Measurements from ENCODE around the gene RAB11FIP4. TPM values are rescaled to one million over a fixed set of nuclear protein-coding genes. Genes with fewer than 3 reads are reported as not detected.
A peak's percentile ranks its signal among the peaks of the same experiment; 100 is the strongest.

RAB11FIP4 gene
- total and polyA plus RNA-seq, 2 donors (not counting 3 experiments of a cell fraction or from before 2014, with no cell fraction given) = 0.08 to 0.38 TPM

- H3K27me3 ChIP-seq (ENCODE audit: control insufficient read depth in 2 of 2, insufficient read depth in 2 of 2, low read length in 2 of 2) = peaks cover 16 to 22% of the 10 kb centered on the region in 2 experiments
- no peaks in the 10 kb centered on the region for H4K20me1 ChIP-seq (replicated peaks; ENCODE audit: control insufficient read depth, extremely low read depth, insufficient read depth, low read length)
- CTCF ChIA-PET = interaction anchor here (1.3 kb wide), 1 partner anchor 127 kb away, joined by 3 read pairs; no protein-coding TSS in a partner anchor
- no peaks in the 10 kb centered on the region for H3K4me1 ChIP-seq (ENCODE audit: control insufficient read depth, extremely low read depth, insufficient read depth, low read length)
- H3K9me1 ChIP-seq (replicated peaks; ENCODE audit: control insufficient read depth, extremely low read depth, insufficient read depth, low read length) = no peaks in the 10 kb centered on the region
- no peak overlapping the region for H2AFZ ChIP-seq (ENCODE audit: low read depth, low read length)
- TF ChIP-seq EZH2 (IDR thresholded peaks at IDR 0.05; ENCODE audit: borderline replicate concordance, low read depth, low read length, severe bottlenecking) = peak; percentile 57
- TF ChIP-seq GATA2 (IDR thresholded peaks at IDR 0.05; ENCODE audit: insufficient read depth, insufficient read length, low read depth, low read length) = no peak
- POLR2A ChIA-PET = no interaction called here
- FAIRE-seq = peak; percentile 60
- DNase-seq (ENCODE audit: low read depth, low spot score) = no peak
- H3K9me3 ChIP-seq (replicated peaks; ENCODE audit: control insufficient read depth, insufficient read depth, low read length) = no peaks in the 10 kb centered on the region
- dilution Hi-C loops (cut with MboI; ENCODE audit: extremely low pct_ligation_motif_present, low sequenced_read_pairs) (no loop called here), intact Hi-C loops (cut with micrococcal nuclease) (no loop called here)
- H3K4me3 ChIP-seq (replicated peaks in 1 of 3; ENCODE audit: insufficient read depth in 1 of 3, low read depth in 1 of 3, low read length in 3 of 3) = peak overlapping the region in 2 of 3 experiments; percentile 17 to 27
- peak overlapping the region; percentile 35 for H3K4me2 ChIP-seq (ENCODE audit: insufficient read depth, low read length)
- no peak overlapping the region for H3K9ac ChIP-seq (replicated peaks; ENCODE audit: extremely low read depth, insufficient read depth, low read length)
- no peaks in the 10 kb centered on the region for H3K79me2 ChIP-seq (ENCODE audit: control insufficient read depth, insufficient read depth, low read length)
- H3K27ac ChIP-seq (ENCODE audit: insufficient read depth, low read depth, low read length) = no peak overlapping the region
- no peaks in the 10 kb centered on the region for H3K36me3 ChIP-seq (ENCODE audit: control insufficient read depth in 2 of 2, extremely low read depth in 1 of 2, insufficient read depth in 2 of 2, low read length in 2 of 2)
- BruUV-seq (replicated peaks) = no TSS peak
Measured at GRCh38 chr17:31390748-31391495, 553 bp upstream of the RAB11FIP4 start.

GRCh38 chr17:31392002-31392855 lies 754 bp downstream of the RAB11FIP4 start:
- Histone ChIP-seq H3K79me2 (ENCODE audit: control insufficient read depth, insufficient read depth, low read length) (no peaks in the 10 kb centered on the region), H3K4me2 (ENCODE audit: insufficient read depth, low read length) (peak overlapping the region; percentile 12), H3K27me3 (ENCODE audit: control insufficient read depth in 2 of 2, insufficient read depth in 2 of 2, low read length in 2 of 2) (peaks cover 18 to 22% of the 10 kb centered on the region in 2 experiments), H3K4me3 (replicated peaks in 1 of 3; ENCODE audit: insufficient read depth in 1 of 3, low read depth in 1 of 3, low read length in 3 of 3) (peak overlapping the region in 1 of 3 experiments; percentile 14), H3K27ac (ENCODE audit: insufficient read depth, low read depth, low read length) (no peak overlapping the region), H3K9ac (replicated peaks; ENCODE audit: extremely low read depth, insufficient read depth, low read length) (no peak overlapping the region), H3K4me1 (ENCODE audit: control insufficient read depth, extremely low read depth, insufficient read depth, low read length) (no peaks in the 10 kb centered on the region), H2AFZ (ENCODE audit: low read depth, low read length) (no peak overlapping the region), H3K36me3 (ENCODE audit: control insufficient read depth in 2 of 2, extremely low read depth in 1 of 2, insufficient read depth in 2 of 2, low read length in 2 of 2) (no peaks in the 10 kb centered on the region), H3K9me1 (replicated peaks; ENCODE audit: control insufficient read depth, extremely low read depth, insufficient read depth, low read length) (no peaks in the 10 kb centered on the region), H3K9me3 (replicated peaks; ENCODE audit: control insufficient read depth, insufficient read depth, low read length) (no peaks in the 10 kb centered on the region), H4K20me1 (replicated peaks; ENCODE audit: control insufficient read depth, extremely low read depth, insufficient read depth, low read length) (no peaks in the 10 kb centered on the region)
- dilution Hi-C loops (cut with MboI; ENCODE audit: extremely low pct_ligation_motif_present, low sequenced_read_pairs) = no loop called here
- no peak for FAIRE-seq
- POLR2A ChIA-PET = no interaction called here
- BruUV-seq (replicated peaks) = no TSS peak
- intact Hi-C loops (cut with micrococcal nuclease) = no loop called here
- no peak for DNase-seq (ENCODE audit: low read depth, low spot score)
- TF ChIP-seq POLR2A (IDR thresholded peaks at IDR 0.05; ENCODE audit: low read depth, low read length) = no peak
- TF ChIP-seq JUN (IDR thresholded peaks at IDR 0.05; ENCODE audit: borderline replicate concordance, insufficient read depth, insufficient read length, low read depth) = no peak
- no peak for TF ChIP-seq CTCF (IDR thresholded peaks at IDR 0.05; ENCODE audit: extremely low read depth in 1 of 2, insufficient read depth in 1 of 2, low read depth in 1 of 2, low read length in 2 of 2)
- peak; percentile 69 for TF ChIP-seq EZH2 (IDR thresholded peaks at IDR 0.05; ENCODE audit: borderline replicate concordance, low read depth, low read length, severe bottlenecking)
- TF ChIP-seq FOS (IDR thresholded peaks at IDR 0.05; ENCODE audit: borderline replicate concordance, insufficient read depth, low read length) = no peak
- CTCF ChIA-PET = no interaction called here
